NK-92 treated with Interleukin-12 subunit alpha and Interleukin-12 subunit beta, amount 100 ng/mL, for 24 hours (cell line): ENCODE data around the gene MRPL57.
A peak's percentile ranks its signal among the peaks of the same experiment; 100 is the strongest.
"Not testable (repeated sequence)": the region's sequence is repeated elsewhere in the genome, so short reads cannot be mapped to it uniquely, and the experiment has no call there.

Experiments
- DNase-seq: peaks from one replicate; lab custom pipeline; 2025; lab: John Stamatoyannopoulos, UW

The MRPL57 gene

GRCh38 chr13:21197606-21198225, 21.3 kb downstream of the MRPL57 start:
- DNase-seq, result not testable (repeated sequence)

- not testable (repeated sequence) for DNase-seq
Measured at GRCh38 chr13:21198391-21198790, 21.9 kb downstream of the MRPL57 start.

DNA sequence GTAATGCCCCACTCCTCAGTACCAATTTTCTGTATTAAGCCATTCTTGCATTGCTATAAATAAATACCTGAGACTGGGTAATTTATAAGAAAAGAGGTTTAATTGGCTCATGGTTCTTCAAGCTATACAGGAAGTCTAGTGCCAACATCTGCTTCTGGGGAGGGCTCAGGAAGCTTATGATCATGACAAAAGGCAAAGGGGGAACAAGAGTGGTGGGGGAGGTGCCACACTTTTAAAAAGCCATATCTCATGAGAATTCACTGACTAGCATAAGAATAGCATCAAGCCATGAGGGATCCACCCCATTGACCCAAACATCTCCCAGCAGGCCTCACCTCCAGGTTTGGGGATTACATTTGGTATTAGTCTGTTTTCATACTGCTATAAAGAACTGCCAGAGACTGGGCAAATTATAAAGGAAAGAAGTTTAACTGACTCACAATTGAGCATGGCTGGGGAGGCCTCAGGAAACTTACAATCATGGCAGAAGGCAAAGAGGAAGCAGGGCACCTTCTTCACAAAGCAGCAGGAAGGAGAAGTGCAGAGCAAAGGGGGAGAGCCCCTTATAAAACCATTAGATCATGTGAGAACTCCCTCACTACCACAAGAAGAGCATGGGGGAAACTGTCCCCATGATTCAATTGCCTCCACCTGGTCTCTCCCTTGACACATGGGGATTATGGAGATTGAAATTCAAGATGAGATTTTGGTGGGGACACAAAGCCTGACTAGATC, 25.2 kb downstream of the MRPL57 start:
- DNase-seq, result not testable (repeated sequence)

DNA sequence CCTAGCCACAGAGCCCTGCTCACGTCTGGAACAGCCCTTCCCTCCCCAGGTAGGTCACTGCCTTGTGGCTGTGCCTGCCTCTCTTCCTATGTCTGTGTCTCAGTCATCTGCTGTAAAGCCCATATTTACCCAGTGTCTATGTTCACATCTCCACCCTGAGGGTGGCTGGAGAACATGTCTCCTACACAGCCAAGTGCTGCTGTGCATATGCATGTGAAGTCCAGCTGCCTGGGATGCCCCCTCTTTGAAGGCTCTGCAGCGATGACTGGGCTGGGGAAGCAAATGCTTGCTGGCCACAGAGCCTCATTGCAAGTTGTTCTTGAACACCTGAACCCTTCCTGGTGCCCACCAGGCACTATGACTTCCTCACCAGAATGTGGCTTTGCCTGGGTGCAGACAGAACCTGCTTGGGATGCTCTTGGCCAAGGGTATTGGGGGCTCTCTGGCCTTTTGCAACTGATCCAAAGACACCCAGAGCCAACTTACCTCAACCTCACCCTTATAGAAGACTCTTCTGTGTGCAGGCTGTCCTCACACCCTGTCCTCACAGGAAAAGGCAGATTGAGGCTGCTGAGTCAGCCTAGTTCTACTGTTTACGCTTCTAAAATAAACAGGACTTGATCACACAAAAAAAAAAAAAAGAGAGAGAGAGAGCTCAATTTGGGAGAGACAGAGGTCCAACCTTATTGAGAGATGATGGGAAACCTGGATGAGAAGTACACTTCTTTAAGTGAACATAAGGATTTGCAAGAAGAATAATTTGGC, 26.5 kb downstream of the MRPL57 start:
- DNase-seq, result peak; percentile 11

- no peak for DNase-seq
Measured at GRCh38 chr13:21208652-21209154, 32.2 kb downstream of the MRPL57 start.

DNA sequence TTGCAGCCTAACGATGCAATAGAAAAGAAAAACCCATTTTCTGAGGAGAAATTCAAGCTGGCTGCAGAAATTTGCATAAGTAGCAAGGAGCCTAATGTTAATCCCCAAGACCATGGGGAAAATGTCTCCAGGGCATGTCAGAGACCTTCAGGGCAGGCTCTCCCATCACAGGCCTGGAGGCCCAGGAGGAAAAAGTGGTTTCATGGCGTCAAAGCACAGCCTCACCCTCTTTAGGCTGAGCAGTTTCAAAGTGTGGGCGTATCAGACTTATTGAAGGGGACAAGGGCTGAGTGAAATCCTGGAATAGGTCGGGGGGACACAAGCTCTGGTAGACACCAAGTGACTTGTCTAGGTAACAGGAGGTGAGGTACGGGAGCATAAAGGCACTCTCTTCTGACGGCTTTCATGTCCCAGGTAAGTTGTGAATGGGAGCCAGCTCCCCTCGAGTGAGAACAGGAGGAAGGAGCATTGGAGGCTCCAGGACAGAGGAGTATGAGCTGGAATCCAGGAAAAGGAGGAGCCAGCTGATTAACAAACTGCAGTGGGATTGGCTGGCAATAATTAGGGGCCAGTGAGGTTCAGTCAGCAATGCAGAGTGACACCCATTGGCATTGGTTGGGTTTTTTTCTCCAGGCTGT, 35.8 kb downstream of the MRPL57 start:
- no peak for DNase-seq

DNA sequence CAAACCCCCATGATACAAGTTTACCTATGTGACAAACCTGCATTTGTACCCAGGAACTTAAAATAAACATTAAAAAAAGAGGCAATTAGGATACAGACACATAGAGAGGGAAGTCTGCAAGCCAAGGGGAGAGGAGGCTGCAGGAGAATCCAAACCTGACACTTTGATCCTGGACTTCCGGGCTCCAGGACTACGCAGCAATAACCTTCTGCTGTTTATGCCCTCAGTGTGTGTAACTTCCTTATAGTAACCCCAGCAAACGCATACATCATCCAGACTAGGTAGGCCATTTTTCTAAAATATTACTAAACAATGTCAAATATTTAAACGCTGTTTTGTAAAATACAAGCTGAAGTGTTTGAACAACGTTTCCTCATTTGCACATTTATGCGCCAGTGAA, 39.0 kb downstream of the MRPL57 start:
- DNase-seq, result not testable (repeated sequence)

GRCh38 chr13:21216332-21216731, 39.9 kb downstream of the MRPL57 start:
- no peak for DNase-seq

DNA sequence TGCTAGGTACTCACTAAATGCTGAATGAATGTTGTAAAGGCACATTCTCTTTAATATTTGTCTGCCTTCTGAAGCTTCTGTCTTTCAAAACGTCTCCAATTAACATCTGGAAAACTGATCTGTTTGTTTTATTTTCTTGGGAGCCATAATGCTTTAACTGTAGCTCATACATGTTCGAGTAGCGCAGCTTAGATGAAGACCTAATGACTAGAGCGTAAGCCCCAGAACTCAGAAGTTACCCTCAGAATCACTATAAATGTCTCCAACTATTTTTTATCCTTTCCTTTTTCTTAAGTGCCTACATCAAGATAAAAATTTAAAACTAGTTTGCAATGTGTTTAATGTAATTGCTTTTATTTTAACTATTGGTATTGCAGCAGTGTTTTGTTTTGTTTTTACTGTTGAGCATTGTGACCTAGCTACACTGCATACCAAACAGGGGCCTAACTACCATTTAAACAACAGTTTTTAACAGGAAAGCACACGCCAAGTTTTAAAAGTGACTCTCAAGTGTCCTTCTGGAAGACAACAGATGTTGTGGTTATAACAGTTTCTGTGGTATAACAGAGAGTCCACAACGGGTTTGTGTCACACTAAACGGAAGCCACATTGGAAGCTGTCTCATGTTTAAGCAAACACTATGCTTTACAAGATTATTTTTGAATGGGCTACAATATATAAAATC, 42.0 kb downstream of the MRPL57 start:
- DNase-seq, result peak; percentile 14

DNA sequence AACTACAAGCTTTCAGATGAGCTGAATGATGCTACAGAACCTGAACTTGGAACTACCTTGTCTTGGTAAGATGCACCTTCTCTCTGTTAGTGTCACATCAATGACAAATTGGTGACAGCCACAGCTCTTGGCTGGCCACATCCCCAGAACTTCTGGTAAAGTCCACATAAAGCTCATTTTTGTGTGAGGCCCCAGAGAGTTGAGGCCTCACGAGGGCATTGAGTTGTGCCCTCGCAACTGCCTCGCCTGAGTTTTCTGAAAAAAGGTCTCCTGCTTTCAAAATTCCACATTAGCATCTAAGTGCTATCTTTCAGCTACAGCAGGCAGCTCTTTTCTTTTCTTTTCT, 42.6 kb downstream of the MRPL57 start:
- no peak for DNase-seq

DNA sequence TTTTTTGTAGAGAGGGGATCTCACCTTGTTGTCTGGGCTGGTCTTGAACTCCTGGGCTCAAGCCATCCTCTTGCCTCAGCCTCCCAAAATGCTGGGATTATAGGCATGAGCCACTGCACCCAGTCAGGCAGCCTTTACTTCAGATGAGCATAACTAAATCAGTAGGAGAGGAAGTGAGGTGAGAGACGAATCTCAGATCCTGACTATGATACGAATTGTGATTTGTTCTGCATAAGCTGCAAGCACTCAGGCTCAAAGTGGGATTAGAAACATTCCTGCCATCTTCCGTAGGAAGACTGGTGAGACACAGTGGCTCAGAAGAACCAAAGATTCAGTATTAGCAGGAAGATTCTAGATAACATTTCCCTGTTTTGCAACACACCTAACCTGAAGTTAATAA, 43.3 kb downstream of the MRPL57 start:
- not testable (repeated sequence) for DNase-seq

DNA sequence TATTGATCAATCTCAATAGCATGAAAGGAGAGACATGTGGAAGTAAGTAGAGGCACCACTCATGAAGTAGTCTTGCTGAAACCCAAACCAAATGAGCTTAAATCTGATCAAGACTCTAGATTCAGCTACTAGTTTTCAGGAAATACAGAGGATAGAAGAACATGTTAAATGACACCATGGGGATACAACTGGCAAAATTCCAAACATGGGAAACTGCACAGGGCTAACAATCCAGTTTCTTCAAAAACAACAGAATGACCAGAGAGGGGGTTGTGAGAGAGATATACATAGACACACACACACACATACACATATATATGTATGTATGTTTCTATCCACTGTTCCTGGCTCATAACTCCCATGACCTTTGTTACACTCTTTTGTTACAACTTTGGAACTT, 44.8 kb downstream of the MRPL57 start:
- DNase-seq, result no peak

- DNase-seq, result no peak
Measured at GRCh38 chr13:21225082-21225481, 48.6 kb downstream of the MRPL57 start.

DNA sequence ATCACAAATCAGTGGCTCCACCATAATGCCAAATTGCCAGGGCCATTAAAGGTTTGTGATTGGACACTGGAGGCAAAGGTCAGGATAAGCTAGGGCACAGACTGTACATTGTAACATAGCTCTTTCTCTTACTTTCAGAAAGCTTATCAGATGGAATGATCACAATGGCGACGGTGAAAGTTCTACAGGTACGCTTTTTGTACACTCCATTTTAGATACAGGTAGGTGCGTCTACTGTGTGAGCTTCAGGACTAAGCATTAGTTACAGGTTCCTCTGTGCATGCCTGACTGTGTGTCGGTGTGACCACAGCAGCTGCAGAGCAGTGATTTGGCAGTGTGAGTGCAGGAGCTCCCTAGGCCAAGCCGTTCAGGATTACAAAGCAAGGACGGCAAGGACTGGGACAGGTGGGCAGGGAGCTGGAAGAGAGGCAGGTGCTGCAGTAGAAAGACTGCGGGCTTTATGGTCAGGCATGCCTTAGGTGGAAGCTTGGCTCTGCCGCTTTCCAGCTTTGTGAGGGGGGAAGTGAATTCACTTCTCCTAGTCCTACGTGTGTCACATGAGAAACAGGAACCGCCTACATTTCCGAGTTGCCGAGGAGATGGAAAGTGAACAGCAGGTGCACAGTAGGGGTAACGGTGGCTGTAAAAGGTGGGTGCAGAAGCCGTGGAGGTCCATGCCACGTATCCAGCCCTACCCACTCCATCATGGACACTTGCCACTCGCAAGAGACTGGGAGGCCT, 49.6 kb downstream of the MRPL57 start:
- no peak for DNase-seq

- no peak for DNase-seq
Measured at GRCh38 chr13:21227917-21228316, 51.5 kb downstream of the MRPL57 start.
